Activated CD4-positive, alpha-beta T cell treated with anti-CD3 and anti-CD28 coated beads for 24 hours (primary cell): ENCODE data around the gene SLC32A1.

Source experiments
- DNase-seq, 2 donors: peaks; one replicate each; pipeline ENCODE4 v3.0.0-alpha.2; 2020; ENCODE audit warnings: low read depth in 2 of 2

SLC32A1 gene

GRCh38 chr20:38754924-38755323 is 30.6 kb downstream of the SLC32A1 start:
- no peak for DNase-seq

- no peak for DNase-seq
Measured at GRCh38 chr20:38755324-38755910, 31.1 kb downstream of the SLC32A1 start.

- no peak for DNase-seq
Measured at GRCh38 chr20:38757145-38757775, 33.0 kb downstream of the SLC32A1 start.

GRCh38 chr20:38759106-38759505 is 34.8 kb downstream of the SLC32A1 start:
- DNase-seq: no peak

GRCh38 chr20:38760978-38761377 is 36.7 kb downstream of the SLC32A1 start:
- no peak for DNase-seq

- no peak for DNase-seq
Measured at GRCh38 chr20:38762174-38762573, 37.9 kb downstream of the SLC32A1 start.

GRCh38 chr20:38763616-38764015 is 39.3 kb downstream of the SLC32A1 start:
- DNase-seq: no peak

- peak; percentile 31 to 34 for DNase-seq
Measured at GRCh38 chr20:38764567-38765318, 40.5 kb downstream of the SLC32A1 start.

- no peak for DNase-seq
Measured at GRCh38 chr20:38766071-38766470, 41.8 kb downstream of the SLC32A1 start.

GRCh38 chr20:38769376-38770295 is 45.4 kb downstream of the SLC32A1 start:
- no peak for DNase-seq

- DNase-seq: no peak
Measured at GRCh38 chr20:38770546-38770945, 46.3 kb downstream of the SLC32A1 start.

- DNase-seq: no peak
Measured at GRCh38 chr20:38770970-38771369, 46.7 kb downstream of the SLC32A1 start.

GRCh38 chr20:38771621-38772020 is 47.3 kb downstream of the SLC32A1 start:
- no peak for DNase-seq

GRCh38 chr20:38774167-38774566 is 49.9 kb downstream of the SLC32A1 start:
- DNase-seq: no peak

GRCh38 chr20:38776363-38776762 is 52.1 kb downstream of the SLC32A1 start:
- no peak for DNase-seq
